Fibroblast of villous mesenchyme (primary cell): ENCODE data around the gene HORMAD2. TPM values are rescaled to one million over a fixed set of nuclear protein-coding genes. Genes with fewer than 3 reads are reported as not detected.

Experiments used
- DNase-seq: peaks from one replicate; pipeline ENCODE4 v3.0.0-alpha.2; 2010; ENCODE audit warnings: low read depth
- H3K4me3 ChIP-seq: 2 replicates; pipeline ENCODE4 v1.5.1; 2011; ENCODE audit warnings: low read depth, mild to moderate bottlenecking, low read length
- total RNA-seq: library from RNA; depleted of rRNA; stranded (reverse); fragments of >200 nt; gene quantifications from 2 replicates; pipeline ENCODE4 v1.2.3, GENCODE V29; 2012
- TF ChIP-seq, protein P1 (sequence below): IDR thresholded peaks from 2 replicates; pipeline ENCODE4 v1.5.1; 2012; ENCODE audit warnings: low read depth, mild to moderate bottlenecking, low read length; ENCODE audit not compliant: insufficient read depth

Gene HORMAD2
- total RNA-seq, 1 donor: not detected

DNA sequence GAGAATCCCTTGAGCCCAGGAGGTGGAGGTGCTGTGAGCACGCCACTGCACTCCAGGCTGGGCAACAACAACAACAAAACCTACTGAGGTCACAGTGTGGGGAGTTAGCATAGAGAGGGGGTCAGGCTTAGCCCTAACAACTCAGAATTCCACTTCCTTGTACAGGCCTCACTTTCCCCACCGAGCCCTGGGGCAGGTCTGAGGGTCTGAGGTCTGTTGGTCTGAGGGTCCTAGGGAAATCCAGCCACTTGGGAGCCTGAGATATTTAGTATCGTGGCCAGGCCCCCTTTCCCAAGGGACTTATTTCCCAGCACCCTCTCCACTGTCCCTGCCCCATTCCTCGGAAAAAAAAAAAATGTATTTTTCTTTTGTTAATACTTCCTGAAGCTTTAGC is 34.8 kb upstream of the HORMAD2 start:
- DNase-seq: no peak
- TF ChIP-seq, protein P1, sequence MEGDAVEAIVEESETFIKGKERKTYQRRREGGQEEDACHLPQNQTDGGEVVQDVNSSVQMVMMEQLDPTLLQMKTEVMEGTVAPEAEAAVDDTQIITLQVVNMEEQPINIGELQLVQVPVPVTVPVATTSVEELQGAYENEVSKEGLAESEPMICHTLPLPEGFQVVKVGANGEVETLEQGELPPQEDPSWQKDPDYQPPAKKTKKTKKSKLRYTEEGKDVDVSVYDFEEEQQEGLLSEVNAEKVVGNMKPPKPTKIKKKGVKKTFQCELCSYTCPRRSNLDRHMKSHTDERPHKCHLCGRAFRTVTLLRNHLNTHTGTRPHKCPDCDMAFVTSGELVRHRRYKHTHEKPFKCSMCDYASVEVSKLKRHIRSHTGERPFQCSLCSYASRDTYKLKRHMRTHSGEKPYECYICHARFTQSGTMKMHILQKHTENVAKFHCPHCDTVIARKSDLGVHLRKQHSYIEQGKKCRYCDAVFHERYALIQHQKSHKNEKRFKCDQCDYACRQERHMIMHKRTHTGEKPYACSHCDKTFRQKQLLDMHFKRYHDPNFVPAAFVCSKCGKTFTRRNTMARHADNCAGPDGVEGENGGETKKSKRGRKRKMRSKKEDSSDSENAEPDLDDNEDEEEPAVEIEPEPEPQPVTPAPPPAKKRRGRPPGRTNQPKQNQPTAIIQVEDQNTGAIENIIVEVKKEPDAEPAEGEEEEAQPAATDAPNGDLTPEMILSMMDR: no peak
- H3K4me3 ChIP-seq: no peak overlapping the region

DNA sequence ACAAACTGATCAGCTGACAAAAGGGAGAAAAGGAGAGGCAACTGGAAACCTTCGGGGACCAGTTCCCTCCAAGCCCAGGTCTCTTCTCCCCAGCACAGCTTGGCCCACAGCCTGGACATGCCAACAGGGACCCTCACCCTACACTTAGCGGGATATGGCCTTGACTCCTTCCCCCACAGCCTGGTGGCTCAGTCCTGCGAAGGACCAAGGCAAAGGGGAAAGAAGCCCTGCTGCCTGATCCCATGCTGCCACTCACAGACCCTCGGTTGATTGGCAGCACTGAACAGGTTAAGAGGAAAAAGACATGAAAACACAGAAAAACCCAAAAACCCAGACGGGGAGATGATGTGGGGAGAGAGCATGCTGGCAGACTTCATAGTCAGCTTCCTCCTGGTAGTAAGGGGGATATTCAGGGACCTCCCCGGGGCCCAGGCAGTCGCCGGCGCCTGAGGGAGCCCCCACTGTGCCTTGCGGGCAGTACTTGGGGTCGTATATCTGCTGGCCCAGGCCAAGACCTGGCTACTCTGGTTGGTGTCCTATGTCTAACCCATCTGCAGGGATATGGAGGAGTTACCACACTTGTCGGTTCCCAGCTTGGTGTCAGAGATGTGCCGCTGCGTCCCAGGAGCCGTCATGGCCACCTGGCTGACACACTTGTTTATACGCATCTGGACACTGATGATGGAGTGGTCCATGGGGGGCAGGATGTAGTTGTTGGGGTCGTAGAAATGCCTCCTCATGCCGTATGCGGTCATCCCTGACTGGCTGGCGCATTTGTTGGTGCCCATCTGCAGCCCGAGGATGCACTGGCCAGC is 34.2 kb upstream of the HORMAD2 start:
- no peak for DNase-seq
- no peak overlapping the region for H3K4me3 ChIP-seq
- TF ChIP-seq, protein P1: no peak

DNA sequence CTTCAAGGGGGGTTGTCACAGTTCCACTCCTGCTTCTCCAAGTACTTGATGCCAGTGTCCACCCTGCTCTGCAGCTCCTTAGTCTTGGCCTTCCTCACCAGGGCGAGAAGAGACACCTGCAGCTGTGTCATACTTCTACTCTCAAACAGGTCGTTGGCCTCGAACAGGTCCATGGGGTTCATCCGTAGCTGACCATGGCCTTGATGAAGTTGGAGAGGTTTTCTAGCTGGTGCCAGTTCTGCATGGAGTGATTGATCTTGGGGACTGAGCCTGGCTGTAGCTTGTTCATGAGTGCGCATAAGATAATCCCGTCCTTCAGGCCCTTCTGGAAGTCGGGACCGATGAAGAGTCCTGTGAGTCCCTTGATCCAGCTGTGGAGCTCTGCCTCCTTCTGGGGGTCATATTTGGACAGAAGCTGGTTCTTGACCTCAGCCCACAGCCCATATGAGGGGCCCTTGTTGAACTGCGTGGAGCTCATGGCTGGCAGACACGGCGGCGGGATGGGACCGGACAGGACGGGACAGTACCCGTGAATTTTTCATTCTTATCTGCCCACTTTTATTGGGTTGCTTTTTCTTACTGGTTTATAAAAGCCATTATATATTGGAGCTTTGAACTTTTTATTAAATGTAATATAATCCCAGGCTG is 33.4 kb upstream of the HORMAD2 start:
- TF ChIP-seq, protein P1: no peak
- no peak overlapping the region for H3K4me3 ChIP-seq
- DNase-seq: no peak

DNA sequence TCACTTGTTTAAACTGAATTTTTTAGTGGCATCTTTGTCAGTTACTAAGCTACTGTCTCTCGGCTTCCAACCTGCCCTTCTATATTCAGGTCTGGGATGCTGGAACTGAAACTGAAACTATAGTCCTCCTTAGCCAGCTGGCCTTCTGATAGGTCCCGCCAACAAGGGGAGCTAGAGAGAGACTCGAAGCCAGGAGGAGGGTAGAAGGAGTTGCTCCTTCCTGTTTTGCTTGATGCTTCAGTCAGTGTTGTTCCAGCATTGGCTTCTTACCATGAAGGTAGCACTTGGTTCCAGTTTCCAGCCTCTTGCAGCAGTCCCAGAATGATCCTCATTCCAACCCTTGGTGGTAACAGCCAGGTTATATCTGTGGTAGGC is 32.9 kb upstream of the HORMAD2 start:
- TF ChIP-seq, protein P1: no peak
- peak; percentile 45 for DNase-seq
- H3K4me3 ChIP-seq: no peak overlapping the region

DNA sequence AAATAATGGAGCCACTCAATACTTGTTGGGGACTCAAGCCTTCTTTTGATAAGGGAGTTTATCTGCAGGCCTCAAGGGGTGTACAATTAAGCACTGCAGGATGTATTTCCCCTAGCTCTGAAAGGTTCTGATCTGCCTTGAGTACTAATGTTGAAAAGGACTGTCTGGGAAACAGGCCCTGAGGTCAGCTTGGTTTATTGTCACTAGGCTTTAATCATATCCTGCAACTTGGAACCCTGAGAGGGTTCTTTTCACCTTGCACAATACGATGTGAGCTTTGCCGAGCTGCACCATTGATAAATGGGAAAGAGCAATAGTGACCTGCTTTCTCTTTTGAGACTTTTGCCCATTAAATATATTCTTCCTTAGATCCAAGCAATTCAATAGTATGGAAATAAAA is 31.6 kb upstream of the HORMAD2 start:
- TF ChIP-seq, protein P1: no peak
- DNase-seq: no peak
- H3K4me3 ChIP-seq: no peak overlapping the region

DNA sequence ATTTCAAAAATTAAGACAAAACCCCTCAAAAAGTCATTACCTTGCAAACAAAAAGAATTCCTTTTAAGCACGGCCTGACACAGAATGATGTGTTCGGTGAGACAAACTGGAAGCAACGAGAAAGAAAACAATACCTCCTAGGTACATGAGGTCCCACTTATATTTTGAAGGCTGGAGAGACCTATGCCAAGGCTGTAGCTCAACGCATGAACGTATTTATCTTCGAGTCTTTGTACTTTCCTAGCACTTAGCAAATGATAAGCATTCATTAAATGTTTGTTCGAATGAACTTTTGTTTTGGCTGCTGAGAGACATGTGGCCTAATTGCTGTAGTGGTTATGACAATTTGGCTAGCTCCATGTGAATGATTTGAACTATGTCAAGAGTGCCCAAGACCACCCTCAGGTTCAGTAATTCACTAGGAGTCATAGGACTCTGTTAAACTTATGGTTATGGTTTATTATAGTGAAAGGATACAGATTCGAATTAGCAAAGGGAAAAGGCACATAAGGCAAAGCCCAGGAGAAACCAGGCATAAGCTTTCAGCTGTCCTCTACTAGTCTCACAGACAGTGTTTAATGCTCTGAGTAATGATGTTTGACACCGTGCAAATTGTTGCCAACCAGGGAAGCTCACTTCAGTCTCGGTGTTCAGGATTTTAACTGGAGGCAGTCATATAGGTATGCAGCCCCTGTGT is 26.0 kb upstream of the HORMAD2 start:
- TF ChIP-seq, protein P1: no peak
- no peak for DNase-seq
- no peak overlapping the region for H3K4me3 ChIP-seq
